Measurements from ENCODE around the gene RIN3.

DNA sequence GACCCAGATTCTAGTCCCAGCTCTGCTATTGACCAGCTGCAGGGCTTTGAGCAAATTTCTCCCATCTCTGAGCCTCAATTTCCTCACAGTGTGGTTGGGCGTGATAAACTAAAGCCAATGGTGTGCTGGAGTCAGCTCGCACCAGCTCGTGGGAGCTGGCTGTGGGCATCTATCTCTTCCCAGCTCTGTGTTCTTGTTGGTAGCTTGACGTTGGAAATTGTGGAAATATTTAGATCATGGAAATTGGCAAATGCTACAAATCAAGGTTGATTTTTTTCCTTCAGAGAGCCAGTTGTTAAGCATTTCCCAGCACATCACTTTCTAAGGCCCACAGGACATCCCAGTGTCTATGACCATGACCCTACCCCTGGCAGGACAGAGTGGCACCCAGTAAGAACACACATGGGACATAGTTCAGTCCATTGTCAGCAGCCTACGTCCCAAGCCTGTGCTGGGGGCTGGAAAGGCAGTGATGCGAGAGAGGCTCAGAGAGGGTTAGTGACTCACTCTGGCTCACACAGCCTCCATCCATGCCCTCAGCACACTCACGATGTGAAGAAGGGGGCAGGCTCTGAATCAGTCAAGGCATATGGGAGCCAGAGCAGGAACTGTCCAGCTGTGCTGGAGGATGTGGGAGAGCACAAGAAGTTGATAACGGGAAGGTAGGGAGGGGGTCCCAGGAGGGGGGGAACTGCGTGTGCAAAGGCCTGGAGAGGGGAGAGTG lies 157.2 kb downstream of the RIN3 start:
- TF ChIP-seq, protein P1, sequence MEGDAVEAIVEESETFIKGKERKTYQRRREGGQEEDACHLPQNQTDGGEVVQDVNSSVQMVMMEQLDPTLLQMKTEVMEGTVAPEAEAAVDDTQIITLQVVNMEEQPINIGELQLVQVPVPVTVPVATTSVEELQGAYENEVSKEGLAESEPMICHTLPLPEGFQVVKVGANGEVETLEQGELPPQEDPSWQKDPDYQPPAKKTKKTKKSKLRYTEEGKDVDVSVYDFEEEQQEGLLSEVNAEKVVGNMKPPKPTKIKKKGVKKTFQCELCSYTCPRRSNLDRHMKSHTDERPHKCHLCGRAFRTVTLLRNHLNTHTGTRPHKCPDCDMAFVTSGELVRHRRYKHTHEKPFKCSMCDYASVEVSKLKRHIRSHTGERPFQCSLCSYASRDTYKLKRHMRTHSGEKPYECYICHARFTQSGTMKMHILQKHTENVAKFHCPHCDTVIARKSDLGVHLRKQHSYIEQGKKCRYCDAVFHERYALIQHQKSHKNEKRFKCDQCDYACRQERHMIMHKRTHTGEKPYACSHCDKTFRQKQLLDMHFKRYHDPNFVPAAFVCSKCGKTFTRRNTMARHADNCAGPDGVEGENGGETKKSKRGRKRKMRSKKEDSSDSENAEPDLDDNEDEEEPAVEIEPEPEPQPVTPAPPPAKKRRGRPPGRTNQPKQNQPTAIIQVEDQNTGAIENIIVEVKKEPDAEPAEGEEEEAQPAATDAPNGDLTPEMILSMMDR (IDR thresholded peaks at IDR 0.05) = no peak
- no peak for TF ChIP-seq POLR2A (IDR thresholded peaks at IDR 0.05)
